NCI-H2227 (cell line): Measurements from ENCODE around the gene SET.
A peak's percentile ranks its signal among the peaks of the same experiment; 100 is the strongest.

Experiments used
- DNase-seq: peaks from one replicate; lab custom pipeline; 2025; ENCODE audit not compliant: unreplicated experiment; lab: John Stamatoyannopoulos, UW

Gene SET

GRCh38 chr9:128707446-128707845 lies 18.4 kb downstream of the SET start:
- no peak for DNase-seq

- DNase-seq: no peak
Measured at GRCh38 chr9:128712451-128713410, 23.7 kb downstream of the SET start.

DNA sequence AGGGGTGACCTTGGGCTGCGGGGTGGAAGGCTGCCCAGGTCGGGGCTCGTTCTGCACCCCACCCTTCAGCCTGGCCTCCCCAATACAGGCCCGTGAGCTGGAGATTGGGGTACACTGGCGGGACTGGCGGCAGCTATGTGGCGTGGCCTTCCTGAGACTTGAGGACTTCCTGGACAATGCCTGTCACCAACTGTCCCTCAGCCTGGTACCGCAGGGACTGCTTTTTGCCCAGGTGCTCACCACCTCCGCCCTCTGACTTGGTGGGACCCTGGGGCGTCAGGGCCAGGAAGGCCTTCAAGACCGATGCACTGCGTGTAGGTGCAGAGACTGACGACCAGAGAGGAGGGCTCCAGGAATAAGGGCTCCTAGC lies 24.4 kb downstream of the SET start:
- no peak for DNase-seq

DNA sequence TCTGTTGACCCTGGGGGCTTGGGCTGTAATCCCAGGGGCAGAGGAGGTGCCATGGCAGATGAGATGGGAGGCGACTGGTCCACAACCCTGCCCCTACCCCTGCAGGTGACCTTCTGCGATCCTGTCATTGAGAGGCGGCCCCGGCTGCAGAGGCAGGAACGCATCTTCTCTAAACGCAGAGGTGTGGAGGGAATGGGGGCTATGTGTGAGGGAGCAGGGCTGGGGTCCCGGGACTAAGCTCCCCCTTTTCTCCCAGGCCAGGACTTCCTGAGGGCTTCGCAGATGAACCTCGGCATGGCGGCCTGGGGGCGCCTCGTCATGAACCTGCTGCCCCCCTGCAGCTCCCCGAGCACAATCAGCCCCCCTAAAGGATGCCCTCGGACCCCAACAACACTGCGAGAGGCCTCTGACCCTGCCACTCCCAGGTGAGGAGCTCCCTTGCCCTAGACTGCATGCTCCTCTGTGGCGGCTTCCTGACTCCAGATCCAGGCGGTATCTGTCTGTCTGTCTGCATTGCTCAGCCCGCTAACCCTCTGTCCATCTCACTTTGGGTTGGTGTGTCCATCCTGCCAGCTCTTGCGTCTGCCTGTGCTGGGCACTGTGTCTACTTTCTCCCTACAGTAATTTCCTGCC lies 25.0 kb downstream of the SET start:
- DNase-seq: no peak

DNA sequence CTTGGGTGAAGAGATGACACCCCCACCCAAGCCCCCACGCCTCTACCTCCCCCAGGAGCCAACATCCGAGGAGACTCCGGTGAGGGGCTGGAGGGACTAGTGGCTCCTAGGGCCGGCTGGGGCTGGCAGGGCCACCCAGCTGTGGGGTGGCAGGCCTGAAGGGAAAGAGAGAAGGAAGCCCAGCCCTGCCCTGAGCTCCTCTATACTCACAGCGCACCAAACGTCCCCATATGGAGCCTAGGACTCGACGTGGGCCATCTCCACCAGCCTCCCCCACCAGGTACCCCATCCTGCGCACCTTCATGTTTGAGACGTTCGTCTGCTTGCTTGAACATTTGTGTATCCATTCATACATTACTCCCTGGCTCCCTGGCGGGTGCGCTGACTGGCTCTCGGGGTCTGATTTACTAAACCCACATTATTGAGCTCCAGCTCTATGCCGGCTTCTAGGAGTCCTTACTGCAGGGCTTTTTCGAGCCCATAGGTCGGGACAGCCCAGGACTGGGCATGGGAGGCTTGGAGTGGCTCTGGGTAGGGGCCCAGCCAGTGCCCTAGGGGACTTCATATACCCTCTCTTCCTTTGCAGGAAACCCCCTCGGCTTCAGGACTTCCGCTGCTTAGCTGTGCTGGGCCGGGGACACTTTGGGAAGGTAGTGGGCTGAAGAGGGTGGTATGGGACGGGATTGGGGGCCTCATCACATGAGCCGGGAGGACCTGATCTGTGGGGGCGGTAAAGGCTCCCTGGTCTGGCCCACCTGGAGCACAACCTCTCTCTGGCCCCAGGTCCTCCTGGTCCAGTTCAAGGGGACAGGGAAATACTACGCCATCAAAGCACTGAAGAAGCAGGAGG lies 25.8 kb downstream of the SET start:
- no peak for DNase-seq

GRCh38 chr9:128715436-128715750 lies 26.4 kb downstream of the SET start:
- DNase-seq: no peak

GRCh38 chr9:128716581-128717254 lies 27.7 kb downstream of the SET start:
- no peak for DNase-seq

DNA sequence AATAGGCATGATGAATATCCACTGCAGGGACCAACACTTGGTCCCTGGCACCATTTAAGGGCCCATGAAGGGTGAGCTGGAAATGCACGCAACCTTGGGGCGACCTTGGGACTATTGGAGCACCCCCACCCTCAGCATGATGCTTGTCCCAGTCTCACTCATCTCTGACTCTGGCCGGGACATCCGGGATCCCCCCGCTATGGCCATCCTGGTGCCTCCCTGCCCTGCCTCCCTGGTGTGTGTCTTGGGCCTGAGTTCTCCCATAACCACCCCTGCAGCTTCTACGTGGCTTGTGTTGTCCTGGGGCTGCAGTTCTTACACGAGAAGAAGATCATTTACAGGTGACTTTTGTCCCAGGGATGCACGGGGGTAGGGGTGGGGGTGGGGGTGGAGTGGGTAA lies 29.0 kb downstream of the SET start:
- DNase-seq: no peak

DNA sequence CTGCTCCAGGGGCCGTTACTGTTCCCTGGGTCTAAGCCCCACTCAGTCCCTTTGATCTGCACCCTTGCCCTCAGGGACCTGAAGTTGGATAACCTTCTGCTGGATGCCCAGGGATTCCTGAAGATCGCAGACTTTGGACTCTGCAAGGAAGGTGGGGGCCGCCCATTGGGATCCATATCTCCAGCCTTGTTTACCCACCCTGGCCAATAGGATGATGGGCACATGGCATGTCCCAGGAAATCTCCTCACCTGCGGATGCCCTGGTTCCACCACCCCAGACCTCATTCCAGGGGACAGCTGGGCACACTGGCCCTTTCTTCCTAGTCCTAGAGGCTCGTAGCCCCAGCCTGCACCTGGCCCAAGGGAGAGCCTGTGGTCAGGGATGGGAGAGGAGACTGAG lies 29.5 kb downstream of the SET start:
- no peak for DNase-seq

- DNase-seq: no peak
Measured at GRCh38 chr9:128719919-128720605, 31.0 kb downstream of the SET start.

DNA sequence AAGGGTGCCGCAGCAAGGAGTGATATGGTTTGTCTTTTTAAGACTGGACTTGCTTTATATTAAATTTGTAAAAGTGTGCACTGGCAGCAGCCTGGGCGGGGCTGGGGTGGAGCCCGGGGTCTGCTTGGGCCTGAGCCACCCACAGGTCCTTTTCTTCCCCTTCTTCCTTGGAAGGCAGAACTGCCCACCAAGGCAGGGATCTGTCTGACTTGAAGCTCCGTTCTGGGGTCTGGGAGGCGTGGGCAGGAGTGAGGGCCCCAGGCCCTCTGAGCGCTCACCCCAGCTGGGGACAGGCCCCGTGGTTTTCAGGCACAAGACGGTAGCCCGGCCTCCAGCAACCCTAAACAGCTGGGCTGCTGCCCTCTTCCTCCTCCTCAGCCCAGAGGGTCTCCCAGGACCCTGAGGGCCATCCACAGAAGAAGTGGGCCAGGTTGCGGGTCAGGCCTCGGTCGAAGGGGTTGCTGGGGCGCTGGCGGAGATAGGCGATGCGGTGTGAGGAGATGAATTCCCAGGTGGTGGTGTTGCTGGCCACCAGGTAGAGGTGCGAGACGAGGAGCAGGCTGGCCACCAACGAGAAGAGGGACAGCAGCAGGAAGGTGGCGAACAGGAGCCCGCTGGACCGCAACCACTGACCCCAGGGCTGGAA lies 31.9 kb downstream of the SET start:
- DNase-seq: no peak

DNA sequence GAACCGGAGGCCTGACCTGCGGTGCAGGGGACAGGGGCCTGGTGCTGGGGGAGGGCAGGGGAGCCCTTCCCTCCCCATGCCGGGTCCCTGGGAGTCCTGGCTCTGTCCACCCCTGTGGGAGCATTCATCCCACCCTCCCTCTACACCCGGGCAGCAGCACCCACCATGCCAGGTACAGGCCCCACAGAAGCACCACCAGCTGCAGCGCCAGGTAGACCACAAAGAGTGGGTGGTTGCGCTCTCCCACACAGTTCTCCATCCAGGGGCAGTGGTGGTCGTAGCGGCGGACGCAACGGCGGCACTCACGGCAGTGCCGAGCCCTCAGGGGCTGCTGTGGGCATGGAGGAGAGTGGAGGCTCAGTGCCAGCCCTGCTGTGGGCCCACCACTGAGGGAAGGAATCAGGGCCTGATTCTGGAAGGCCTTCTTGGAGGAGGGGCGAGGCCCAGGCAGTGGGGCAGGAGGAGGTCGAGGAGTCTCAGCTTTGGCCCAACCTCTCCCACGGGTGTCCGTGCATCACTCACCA lies 32.5 kb downstream of the SET start:
- no peak for DNase-seq

- no peak for DNase-seq
Measured at GRCh38 chr9:128722380-128723351, 33.6 kb downstream of the SET start.

DNA sequence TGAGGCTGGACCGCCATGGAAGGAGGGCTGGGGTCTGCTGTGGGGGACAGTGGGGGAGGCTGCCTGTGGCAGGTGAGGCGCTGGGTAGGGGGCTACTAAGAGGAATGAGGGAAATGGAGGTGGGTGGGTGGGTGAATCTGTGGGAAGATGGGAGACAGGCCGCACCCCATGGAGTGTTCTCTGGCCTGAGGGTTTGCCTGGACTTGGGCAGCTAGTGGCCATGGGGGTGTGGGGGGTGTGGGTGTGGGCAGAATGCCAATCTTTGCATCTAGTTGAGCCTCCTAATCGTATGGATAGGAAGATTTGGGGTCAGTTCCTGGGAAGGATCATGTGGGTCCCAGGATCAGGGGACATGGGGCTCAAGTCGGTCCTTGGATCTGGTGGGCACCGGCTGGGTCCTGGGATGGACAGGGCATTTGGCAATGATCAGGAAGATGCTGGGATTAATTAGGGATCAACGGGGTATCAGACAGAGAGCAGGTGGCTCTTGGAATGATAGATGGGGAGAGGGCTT lies 34.4 kb downstream of the SET start:
- no peak for DNase-seq

DNA sequence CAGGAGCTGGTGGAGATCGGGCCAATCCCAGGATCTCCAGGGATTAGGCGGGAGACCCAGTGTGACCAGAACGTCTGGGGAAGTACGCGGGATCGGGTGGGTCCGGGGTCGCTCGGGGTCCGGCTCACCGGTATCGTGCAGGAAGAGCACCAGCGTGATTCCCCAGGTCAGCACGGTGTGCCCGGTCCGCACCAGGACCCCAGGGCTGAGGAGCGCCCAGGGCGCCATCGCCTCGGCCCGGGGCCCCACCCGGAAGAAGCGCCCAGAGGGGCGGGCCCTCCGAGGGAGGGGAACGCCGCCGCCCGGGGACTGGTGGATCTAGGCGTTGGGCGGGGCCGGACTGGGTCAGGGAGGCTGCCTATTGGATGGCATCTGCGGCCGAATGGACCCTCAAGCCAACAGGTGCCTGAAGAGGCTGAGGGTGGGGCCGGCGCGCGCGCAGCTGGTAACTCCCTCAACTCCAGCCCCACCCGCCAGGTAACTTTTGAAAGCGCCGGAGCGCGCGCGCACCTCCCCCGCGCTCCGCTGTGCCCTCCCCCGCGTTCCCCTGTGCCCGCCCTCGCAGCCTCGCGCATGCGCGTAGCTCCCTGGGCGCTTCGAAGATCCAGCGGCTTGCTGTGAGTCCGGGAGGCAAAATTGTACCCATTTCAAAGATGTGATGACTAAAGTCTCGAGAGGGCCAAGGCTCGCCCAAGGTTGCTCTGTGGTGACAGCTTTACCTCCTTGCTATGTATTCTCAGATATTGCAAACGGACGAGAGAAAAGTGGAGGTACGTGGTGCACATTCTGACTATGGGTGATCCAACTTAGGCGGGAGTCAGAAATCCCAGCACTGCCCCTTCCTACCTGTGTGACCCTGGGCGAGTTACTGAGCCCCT lies 35.1 kb downstream of the SET start, which contains the start of gene ZDHHC12:
Gene ZDHHC12, minus strand, starts transcription at position 262 of the 878 bp plus-strand sequence. Its CDS starts 34 bp downstream, at position 228.
- DNase-seq: peak; percentile 97

- peak; percentile 88 for DNase-seq
Measured at GRCh38 chr9:128724744-128725211, 35.8 kb downstream of the SET start.

- no peak for DNase-seq
Measured at GRCh38 chr9:128727640-128728248, 38.7 kb downstream of the SET start.
